ENCODE results near the gene KCNMA1.
"Not testable (repeated sequence)": the region's sequence is repeated elsewhere in the genome, so short reads cannot be mapped to it uniquely, and the experiment has no call there.

KCNMA1 gene

DNA sequence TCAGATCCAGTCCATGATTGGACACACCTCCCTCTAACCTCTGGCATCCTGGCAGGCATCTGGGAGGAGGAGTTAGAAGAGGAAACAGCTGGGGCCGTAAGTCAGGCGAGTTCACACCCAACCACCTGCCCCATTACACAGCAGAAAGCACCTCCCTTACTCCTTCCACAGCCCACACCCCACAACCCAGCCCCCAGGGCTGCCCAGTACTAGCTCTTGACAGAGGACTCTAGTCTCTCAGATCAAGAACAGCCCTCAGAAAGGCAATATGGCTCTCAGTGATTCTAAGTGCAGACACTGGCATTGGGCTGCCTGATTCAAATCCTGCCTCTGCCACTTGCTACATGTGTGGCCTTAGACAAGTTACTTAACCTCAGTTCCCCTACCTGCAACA lies 34.1 kb downstream of the KCNMA1 start:
- no peak for FAIRE-seq

DNA sequence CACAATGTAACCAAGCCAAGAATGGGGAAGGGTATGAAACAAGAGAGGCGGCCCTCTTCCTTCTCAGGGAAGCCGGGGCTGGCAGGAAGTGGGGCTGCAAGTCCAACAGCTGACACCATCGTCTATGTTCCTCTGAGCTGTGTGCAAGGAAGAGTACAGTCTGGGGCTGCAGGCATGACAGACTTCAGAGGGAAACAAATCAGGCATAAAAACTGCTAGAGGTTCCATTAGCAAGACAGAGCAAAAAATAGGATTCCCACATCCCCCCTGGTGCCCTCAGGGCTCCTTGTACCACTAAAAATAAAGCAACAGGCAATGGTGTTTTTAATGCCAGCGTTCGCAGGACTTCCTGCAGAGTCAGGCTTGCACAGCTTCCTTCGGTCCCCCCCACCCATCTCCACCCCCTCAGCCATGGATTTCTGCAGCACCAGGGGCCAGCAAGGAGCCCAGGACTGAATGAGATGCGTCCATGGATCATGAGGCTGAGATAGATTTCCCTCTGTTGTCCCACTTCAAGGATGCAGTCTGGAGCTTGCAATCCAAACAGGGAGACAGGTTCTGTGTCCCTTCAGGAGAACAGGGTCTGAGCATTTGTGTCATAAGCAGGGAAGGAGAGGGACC lies 34.6 kb downstream of the KCNMA1 start:
- FAIRE-seq: no peak

DNA sequence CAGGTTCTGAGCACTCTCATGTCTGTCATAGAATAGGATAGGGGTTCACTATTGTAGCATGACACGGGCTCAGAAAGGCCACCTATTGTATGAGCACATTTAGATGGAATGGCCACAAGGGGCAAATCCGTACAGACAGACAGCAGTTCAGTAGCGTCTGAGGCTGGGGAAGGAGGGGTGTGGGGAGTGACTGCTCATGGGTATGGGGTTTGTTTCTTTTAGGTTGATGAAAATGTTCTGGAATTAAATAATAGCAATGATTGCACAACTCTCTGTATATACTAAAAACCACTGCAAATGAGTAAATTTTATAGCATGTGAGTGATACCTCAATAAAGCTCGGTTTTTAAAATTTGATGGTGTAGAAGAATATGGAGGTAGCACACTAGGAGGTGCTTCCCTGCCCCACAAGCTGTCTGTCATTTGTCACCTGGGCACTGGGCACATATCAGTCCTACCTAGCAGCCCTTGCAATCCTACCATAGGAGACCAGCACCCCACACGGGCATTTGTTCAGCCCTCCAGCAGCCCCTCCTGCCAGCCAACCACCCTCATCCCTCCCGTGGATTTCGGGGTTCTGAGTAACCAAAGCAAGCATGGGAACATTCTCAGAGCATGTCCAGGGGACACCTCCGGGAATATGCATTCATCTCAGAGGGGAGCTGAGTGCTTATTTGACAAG lies 35.2 kb downstream of the KCNMA1 start:
- no peak for FAIRE-seq

DNA sequence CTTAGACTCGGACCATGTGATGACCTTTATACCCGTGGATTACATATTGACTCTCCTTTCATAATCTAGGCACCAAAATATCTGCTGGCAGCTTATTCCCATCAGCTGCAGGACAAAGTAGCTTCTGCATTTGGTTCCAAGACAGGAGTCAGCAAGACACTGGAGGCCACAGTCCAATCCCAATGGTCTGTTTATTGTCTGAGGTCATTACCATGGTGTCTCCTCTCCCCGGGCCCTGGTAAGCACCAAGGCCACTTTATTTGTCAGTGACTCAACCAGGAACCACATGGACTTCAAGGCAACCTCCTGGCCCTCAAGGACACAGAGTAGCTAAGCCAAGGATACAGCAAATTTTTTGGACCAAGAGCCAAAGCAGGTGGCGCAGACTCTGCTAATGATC lies 36.1 kb downstream of the KCNMA1 start:
- no peak for FAIRE-seq

GRCh38 chr10:77600640-77601039 lies 37.0 kb downstream of the KCNMA1 start:
- FAIRE-seq: no peak

- FAIRE-seq: no peak
These were observed 38.0 kb downstream of the KCNMA1 start for GRCh38 chr10:77599651-77600050.

DNA sequence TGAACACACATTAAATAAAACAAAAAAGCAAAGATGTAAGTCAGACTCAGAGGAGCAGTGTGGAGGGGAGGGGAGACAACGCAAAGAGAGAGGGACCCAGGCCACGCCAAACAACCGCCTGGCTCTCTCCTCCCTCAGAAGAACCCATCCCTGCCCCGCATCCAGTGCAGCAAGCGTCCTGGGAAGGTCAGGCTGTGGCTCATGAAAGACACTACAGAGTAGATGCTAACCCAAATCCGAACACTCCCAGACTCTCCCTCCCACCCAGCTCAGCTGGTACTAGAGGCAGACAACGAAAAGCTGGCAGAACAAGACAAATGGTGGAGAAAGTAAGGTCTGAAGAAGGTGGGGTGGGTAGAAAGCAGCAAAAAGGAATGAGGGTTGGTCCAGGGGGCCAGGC lies 39.0 kb downstream of the KCNMA1 start:
- no peak for FAIRE-seq

GRCh38 chr10:77597560-77597959 lies 40.0 kb downstream of the KCNMA1 start:
- FAIRE-seq: no peak

GRCh38 chr10:77594471-77594783 lies 43.2 kb downstream of the KCNMA1 start:
- FAIRE-seq: no peak

GRCh38 chr10:77593771-77594470 lies 43.7 kb downstream of the KCNMA1 start:
- FAIRE-seq: no peak

GRCh38 chr10:77592946-77593636 lies 44.5 kb downstream of the KCNMA1 start:
- FAIRE-seq: no peak

GRCh38 chr10:77592510-77592909 lies 45.1 kb downstream of the KCNMA1 start:
- no peak for FAIRE-seq

DNA sequence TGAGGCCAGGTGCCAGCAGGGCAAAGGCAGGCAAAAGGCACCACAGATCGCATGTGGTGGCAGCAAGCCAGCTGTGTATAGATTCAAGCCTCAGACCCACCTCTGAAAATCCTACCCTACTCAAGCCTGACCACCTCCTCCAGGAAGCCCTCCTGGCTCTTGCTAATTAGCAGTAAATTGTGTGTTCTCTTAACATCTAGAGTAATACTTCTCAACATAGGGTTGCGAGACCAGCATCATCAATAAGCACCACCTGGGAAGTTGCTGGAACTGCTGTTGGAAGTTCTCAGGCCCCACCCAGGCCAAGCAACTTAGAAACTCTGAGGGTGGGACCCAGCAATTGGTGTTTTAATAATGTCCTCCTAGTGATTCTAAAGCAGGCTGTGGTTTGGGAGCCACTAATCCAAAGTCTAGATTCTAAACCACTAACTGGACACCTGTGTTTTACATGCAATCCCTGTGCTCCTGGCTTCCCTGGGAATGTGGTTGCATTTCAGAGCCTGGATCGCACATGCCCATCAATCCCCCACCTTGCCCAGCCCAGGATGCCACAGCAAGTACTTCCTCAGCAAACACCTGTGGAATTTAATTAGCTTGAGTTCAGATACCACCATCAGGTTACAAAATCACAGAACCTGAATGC lies 46.2 kb downstream of the KCNMA1 start:
- FAIRE-seq: no peak

DNA sequence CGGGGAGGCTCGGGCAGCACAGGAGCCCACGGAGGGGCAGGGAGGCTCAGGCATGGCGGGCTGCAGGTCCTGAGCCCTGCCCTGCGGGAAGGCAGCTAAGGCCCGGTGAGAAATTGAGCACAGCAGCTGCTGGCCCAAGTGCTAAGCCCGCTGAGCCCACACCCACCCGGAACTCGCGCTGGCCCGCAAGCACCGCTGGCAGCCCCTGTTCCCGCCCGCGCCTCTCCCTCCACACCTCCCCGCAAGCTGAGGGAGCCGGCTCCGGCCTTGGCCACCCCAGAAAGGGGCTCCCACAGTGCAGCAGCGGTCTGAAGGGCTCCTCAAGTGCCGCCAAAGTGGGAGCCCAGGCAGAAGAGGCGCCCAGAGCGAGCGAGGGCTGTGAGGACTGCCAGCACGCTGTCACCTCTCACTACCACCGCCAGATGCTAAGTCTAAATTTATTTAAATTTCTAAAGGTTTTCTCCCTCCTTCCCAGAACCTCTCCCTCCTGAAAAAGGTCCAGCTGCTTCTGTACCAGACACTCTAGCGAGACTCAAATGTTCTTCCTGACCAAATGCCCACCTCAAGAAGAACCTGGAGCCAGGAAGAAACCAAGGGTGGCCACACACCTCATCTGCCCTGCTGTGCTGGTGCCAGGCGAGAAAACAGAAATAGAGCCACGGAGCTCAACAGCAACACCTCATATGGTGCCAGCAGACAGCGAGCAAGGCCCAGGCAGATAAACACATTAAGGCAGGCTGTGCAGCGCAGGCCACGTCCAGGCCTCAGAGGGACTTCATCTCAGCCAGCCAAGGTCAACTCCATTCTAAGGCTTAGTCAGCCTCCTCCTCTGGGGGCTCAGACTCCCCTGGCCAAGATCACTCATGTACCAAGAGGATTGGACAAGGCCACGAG lies 47.0 kb downstream of the KCNMA1 start:
- FAIRE-seq: no peak

- not testable (repeated sequence) for FAIRE-seq
These were observed 47.9 kb downstream of the KCNMA1 start for GRCh38 chr10:77589703-77590102.

GRCh38 chr10:77588886-77589285 lies 48.7 kb downstream of the KCNMA1 start:
- no peak for FAIRE-seq

DNA sequence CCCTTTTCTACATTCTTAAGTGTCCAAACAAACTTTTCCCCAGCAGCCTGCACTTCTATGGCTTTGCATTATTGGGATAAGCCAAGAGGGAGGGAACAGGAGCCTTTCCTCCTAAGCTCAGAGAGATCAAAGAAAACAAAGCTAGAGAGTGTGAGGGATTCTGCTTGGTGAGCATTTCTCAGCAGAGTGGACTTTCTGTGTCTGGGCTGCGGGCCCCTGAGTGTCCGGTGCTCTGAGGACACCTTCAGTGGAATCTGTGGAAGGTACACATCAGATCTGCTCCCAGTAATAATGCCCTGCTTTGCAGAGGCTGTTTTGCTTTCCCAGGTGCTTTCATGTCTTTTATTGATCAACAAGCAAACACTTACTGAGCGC lies 50.2 kb downstream of the KCNMA1 start:
- FAIRE-seq: no peak

- no peak for FAIRE-seq
These were observed 50.7 kb downstream of the KCNMA1 start for GRCh38 chr10:77586719-77587415.

DNA sequence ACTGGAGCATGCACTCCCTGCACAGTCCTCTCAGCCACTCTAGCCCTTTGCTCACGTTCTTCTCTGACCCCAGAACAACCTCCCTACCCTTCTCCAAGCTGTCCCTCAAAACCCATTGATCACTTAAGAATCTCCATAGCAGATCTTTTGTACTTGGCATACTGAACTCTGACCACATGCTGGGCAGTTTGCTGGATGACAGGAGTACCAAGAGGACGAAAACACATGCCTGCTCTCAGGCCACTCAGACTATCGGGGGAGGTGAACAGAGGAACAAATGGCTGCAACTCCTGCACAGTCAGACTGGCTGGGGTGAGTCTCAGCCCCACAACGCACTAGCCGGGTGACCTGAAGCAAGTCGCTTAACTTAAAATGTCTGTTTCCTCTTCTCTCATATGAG lies 52.7 kb downstream of the KCNMA1 start:
- no peak for FAIRE-seq

DNA sequence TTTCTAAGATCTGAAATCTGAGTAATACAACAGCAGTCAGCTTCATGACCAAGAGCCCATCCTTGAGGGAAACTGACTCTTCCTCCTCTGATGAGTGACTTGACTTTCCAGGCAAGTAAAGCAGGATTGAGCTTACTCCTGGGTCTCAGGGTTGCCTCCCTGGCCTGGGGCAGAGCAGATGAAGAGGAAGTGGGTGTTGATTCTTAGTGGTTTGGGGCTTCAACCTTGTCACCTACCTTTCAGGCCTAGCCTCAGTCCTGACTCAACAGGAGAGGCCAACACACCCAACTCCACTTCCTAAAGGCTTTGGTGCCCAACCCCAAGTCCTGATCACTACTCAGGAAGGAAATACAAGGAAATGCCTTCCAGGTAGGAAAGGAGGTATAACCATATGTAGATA lies 54.1 kb downstream of the KCNMA1 start:
- no peak for FAIRE-seq

DNA sequence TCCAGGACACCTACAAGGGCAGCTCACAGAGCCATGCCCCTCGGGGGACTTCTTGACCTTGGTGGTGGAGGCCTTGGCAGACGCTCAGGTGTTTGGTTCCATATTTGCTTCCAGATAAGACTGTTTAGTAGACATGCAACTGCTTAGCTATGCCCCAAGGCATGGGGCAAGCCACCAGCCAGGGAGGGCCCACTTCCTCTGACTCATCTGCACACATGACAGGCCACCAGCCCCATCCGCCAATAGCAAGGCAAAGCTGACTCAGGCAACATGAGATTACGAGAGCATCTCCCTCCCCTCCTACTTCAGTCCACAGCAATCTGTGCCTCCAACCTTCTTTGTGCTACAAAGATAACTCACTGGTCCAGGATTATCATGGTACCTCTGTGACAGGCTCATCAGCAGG lies 54.9 kb downstream of the KCNMA1 start:
- FAIRE-seq: no peak

DNA sequence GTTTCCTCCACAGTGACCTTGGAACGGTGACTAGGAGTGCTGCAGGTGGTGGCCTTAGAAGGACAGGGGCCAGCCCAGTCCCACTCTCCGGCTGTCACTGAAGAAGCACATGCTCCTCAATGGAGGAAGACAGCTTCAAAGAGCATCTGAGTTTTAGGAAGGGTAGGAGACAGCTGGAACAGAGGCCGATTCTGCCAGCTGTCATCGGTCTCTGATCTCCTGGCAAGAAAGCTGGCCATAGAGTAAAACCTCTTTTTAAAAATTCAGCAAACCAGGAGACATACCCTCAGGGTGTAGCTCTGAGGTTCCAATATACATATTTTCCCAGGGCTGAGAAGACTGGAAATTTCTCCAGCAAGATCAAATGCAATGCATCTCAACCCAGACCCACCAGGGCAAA lies 55.9 kb downstream of the KCNMA1 start:
- FAIRE-seq: no peak

Data from colon (tissue), 2 donors.